ENCODE results near the gene RUNX1. TPM values are rescaled to one million over a fixed set of nuclear protein-coding genes. Genes with fewer than 3 reads are reported as not detected.

Gene RUNX1
- total RNA-seq, 1 donor from 2014 or later, result 0.51 TPM

DNA sequence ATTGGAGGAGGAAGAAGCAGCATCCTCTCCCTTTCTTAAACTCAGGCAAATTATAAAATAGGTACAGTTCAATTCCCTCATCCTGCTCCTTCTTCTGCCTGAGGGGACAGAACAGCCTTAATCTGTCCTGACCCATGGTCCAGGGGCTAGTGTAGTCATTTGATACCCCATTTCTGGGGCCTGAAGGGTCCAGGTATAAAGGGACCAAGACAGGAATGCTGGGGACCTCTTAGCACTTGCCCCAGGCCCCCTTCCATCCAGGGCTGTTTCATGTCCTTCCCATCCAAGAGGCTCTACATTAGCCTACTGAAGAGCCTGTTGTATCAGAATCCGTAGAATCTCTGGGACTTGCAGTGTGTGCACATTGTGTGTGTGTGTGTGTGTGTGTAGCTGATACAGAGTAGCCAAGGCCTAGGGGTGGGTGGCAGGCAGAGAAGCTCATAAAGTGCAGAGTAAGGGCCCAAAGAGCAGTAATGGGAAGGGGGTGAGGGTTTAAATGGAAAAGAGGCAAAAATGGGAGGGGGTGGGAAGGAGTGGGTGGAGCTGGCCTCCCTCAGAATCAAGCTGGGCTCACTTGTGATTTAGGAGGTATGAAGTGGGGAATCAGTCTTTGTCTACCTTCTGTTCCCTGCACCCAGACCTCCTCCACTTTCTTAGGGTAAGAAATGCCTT is 32.4 kb downstream of the RUNX1 start:
- DNase-seq (ENCODE audit: low read depth in 2 of 2), result no peak

- DNase-seq (ENCODE audit: low read depth in 2 of 2), result no peak
Measured at GRCh38 chr21:35016071-35016470, 33.0 kb downstream of the RUNX1 start.

GRCh38 chr21:35015435-35016024 is 33.6 kb downstream of the RUNX1 start:
- DNase-seq (ENCODE audit: low read depth in 2 of 2), result no peak

DNA sequence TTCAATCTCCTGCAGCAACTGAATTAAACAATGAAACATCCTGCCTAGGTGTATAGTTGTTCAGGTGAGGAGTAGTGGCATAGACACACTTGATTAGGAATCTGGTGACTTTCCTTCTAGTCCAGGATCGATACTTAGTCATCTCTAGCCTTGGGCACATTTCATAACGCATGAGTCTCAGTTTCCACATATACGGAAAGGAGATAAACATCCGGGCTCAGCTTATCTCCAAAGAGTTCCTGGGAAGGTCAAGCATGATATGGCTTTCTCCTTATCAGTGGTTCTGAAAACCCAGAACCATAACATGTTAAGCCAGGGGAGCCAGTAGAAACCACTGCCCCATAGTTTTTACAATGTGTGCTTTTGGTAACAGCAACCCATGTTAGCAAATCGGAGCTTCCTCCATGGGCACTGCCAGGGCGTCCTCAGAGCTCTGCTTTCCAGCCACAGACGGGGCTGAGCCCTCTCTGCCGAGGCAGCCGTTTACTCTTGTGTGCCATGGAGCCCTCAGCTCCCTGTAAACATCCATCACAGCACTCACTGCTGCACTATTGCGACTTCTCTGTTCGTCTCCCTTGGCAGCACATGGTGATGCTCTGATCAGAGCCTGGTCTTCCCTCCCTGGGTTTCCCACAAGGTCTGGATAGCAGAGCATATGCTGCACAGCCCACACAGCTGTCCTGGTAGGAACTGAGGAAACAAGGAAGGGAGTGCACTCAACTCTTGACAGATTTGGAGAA is 34.6 kb downstream of the RUNX1 start:
- no peak for DNase-seq (ENCODE audit: low read depth in 2 of 2)

DNA sequence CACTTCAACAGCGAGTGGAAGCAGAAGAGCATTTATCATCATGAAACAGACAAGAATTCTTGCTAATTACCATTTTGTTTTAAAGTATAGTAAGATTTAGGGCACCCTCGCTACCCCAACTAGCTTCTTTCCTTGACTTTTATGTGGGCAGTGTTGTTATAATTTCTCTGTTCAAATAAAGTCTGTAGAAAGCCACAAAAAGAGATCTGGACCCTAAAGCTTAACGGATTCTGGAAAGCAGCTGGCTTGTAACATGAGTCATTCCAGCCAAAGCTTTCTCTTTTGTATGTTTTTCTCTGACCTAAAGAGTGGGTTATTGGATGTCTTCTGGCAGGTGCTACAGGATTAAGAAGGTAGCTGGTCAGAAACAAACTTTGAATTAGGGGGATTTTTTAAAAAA is 37.4 kb downstream of the RUNX1 start:
- DNase-seq (ENCODE audit: low read depth in 2 of 2), result no peak

DNA sequence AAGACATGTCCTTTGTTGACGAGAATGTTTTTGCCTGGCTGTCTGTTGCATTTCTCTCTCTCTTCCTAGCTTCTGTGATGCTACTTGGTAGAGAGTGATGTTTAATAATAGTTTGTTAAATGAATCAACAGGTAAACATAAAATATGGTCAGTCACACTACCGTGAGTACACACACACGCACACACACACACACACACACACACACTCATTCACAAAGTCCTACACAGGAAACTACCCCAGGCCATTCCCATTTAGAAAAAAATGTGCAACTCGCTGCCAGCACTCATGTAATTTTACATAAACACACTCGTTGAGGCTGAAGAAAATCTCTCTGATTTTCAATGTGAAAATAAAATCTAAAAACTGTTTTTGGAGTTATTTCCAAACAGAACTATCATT is 38.7 kb downstream of the RUNX1 start:
- DNase-seq (ENCODE audit: low read depth in 2 of 2), result no peak

DNA sequence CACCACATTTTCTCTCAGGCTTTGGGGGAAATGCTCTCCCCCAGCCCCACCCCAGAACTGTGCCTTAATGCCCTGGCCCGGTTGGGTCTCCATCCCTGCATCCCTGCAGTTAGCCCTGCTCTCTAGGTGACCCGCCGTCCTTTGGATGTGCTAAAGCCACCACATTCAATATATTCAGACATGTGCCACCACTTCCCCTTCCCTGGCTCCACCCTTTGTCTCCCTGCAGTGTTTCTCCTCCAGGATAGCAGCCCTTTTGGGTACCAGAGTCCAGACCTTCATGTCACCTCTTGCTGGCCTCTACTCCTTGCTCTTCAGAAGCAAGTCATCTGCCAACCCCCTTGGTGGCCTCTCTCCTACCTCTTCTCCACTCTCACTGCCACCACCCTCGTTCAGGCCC is 41.8 kb downstream of the RUNX1 start:
- no peak for DNase-seq (ENCODE audit: low read depth in 2 of 2)

DNA sequence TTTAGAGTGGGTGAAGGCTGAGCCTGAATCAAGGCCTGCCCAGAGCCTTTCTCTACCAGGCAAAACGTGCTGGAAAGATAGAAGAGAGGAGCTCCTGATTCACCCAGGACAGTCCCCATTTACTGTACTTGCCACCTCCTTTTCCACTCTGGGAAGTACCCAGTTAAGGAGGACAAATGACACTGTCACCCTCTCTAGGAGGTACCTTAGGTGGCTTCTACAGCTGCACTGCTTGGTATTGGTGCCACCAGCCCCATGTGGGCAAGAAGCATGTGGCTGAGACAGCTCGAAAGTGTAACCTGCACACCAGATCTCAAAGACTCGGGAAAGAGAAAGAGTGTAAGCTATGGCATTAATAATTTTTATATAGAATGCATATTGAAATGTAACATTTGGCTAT is 42.3 kb downstream of the RUNX1 start:
- DNase-seq (ENCODE audit: low read depth in 2 of 2), result no peak

- DNase-seq (ENCODE audit: low read depth in 2 of 2), result no peak
Measured at GRCh38 chr21:35006248-35006647, 42.9 kb downstream of the RUNX1 start.

GRCh38 chr21:35005560-35006224 is 43.4 kb downstream of the RUNX1 start:
- DNase-seq (ENCODE audit: low read depth in 2 of 2), result no peak

- no peak for DNase-seq (ENCODE audit: low read depth in 2 of 2)
Measured at GRCh38 chr21:35005077-35005476, 44.0 kb downstream of the RUNX1 start.

- no peak for DNase-seq (ENCODE audit: low read depth in 2 of 2)
Measured at GRCh38 chr21:35004314-35004713, 44.8 kb downstream of the RUNX1 start.

- DNase-seq (ENCODE audit: low read depth in 2 of 2), result no peak
Measured at GRCh38 chr21:35002879-35003722, 46.0 kb downstream of the RUNX1 start.

DNA sequence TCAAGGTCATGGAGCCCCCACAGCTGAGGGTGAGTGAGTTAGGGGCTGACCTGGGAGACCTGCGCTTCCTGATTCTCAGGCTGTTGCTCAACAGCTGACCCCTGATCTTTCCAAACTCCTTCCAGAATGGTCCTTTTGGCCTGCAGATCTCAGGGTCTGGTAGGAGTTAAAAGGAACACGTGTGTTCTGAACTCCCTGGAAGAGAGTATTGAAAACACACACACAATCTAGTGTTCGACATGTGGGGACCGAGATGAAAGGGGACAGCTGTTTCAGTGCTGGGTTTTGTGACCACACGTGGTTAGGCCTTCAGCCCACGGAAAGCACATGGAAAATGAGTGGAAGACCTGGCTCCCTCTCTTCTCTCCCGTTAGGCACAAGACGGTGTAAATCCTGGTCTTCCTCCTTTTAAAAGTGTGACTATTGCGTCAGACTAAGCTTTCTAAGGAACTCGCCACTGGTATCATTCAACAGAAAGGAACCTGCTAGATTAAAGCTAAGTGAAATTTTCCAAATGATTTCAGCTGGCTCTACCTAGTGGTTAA is 49.6 kb downstream of the RUNX1 start:
- DNase-seq (ENCODE audit: low read depth in 2 of 2), result no peak

- DNase-seq (ENCODE audit: low read depth in 2 of 2), result no peak
Measured at GRCh38 chr21:34998176-34998575, 50.9 kb downstream of the RUNX1 start.

GRCh38 chr21:34997294-34997693 is 51.8 kb downstream of the RUNX1 start:
- DNase-seq (ENCODE audit: low read depth in 2 of 2), result no peak

GRCh38 chr21:34996304-34997101 is 52.6 kb downstream of the RUNX1 start:
- no peak for DNase-seq (ENCODE audit: low read depth in 2 of 2)

DNA sequence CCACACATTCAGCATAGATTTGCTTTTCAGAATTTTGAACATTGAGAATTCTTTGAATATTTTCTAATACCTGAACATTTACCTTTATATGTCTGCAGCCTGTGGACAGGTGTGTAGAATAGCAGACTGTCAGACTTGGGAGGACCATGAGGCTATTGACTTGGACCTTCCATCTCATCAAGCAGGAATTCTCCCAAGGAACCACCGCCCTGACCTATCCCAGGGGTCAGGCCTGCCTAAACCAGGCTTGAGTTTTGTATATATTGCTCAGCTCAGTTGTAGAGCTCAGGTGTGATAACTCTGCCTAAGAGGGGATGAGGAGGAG is 53.2 kb downstream of the RUNX1 start:
- DNase-seq (ENCODE audit: low read depth in 2 of 2), result no peak

DNA sequence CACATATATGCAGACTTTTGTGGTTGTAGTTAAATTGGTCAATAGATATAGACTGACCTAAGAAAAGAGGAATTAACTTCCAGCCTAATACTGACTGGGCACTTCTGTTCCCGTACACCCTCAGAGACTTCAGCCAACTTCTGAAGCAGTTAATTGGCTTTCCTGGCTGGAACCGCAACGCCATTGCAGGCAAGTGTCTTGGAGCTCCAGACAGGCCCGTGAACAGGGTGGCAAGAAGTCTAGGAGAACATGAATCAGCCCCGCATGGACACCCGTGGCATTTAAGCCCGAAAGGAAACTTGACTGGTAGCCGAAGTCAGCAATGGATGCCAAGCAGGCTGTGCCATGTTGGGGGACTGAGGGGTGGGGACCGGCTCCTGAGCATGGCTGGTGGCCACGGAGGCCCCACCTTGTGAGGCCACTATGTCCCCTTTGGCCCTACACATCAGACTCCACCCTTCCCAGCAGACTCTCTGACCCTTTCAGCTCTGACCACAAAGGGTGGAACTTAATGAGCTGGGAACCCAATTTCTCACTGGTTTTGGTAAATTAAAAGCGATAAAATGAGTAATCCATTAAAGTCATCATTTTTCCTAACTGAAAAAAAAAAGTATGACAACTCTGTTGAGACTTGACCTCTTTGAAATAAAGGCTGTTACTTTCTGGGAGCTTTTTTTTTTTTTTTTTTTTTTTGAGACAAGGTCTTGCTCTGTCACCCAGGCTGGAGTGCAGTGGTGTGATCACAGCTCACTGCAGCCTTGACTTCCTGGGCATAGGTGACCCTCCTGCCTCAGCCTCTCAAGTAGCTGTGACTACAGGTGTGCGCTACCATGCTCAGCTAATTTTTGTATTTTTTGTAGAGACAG is 54.1 kb downstream of the RUNX1 start:
- DNase-seq (ENCODE audit: low read depth in 2 of 2), result no peak

All from dermis microvascular lymphatic vessel endothelial cell (primary cell).